Left ventricle myocardium inferior (tissue), 1 donor: ENCODE data around the gene MAP1A. TPM values are rescaled to one million over a fixed set of nuclear protein-coding genes. Genes with fewer than 3 reads are reported as not detected.

Experiments
- DNase-seq: peaks from one replicate; pipeline ENCODE4 v3.0.0-alpha.2; 2020
- H3K27ac ChIP-seq: fragments of 200-600 bp; replicated peaks from 2 replicates; pipeline ENCODE4 v1.8.0; 2021
- H3K27me3 ChIP-seq: fragments of 200-600 bp; 2 replicates; pipeline ENCODE4 v1.8.0; 2021; ENCODE audit warnings: low read depth
- H3K36me3 ChIP-seq: fragments of 200-600 bp; 2 replicates; pipeline ENCODE4 v1.8.0; 2021
- H3K4me1 ChIP-seq: fragments of 200-600 bp; 2 replicates; pipeline ENCODE4 v1.8.0; 2021
- H3K4me3 ChIP-seq: fragments of 200-600 bp; 2 replicates; pipeline ENCODE4 v1.8.0; 2021; ENCODE audit warnings: mild to moderate bottlenecking, moderate library complexity
- H3K9me3 ChIP-seq: fragments of 200-600 bp; replicated peaks from 2 replicates; pipeline ENCODE4 v1.8.0; 2021
- CTCF ChIP-seq: fragments of 200-600 bp; IDR thresholded peaks from 2 replicates; pipeline ENCODE4 v1.8.0; 2021; ENCODE audit warnings: antibody characterized with exemption, mild to moderate bottlenecking, borderline replicate concordance
- intact Hi-C: fragments of 100-400 bp; cut with micrococcal nuclease; formaldehyde crosslinking; loops from one replicate; pipeline ENCODE4 v1.11.0; 2022
- total RNA-seq: library from RNA; stranded (reverse); fragmentation: NEBNext Ultra II Directional; extraction: Animal tissue kit (Norgen Biotek cat#: 25700); gene quantifications from one replicate; pipeline ENCODE4 v1.2.1, GENCODE V29; 2021
- donor health status: DM: no; HTN: yes; CAD: no; lungs with severe emphysema.

MAP1A gene
- total RNA-seq, 1 donor from 2014 or later: 56.0 TPM

- Histone ChIP-seq H3K4me3 (no peak overlapping the region), H3K4me1 (peaks cover 39% of the 10 kb centered on the region), H3K27ac (peak overlapping the region; percentile 94), H3K9me3 (no peaks in the 10 kb centered on the region), H3K36me3 (no peaks in the 10 kb centered on the region), H3K27me3 (no peaks in the 10 kb centered on the region)
- intact Hi-C loops: no loop called here
- TF ChIP-seq CTCF: no peak
- no peak for DNase-seq
These were observed 9.0 kb upstream of the MAP1A start for GRCh38 chr15:43508421-43508820.

- intact Hi-C loops: no loop called here
- no peaks in the 10 kb centered on the region for H3K36me3 ChIP-seq
- no peak for TF ChIP-seq CTCF
- H3K4me3 ChIP-seq: peak overlapping the region; percentile 73
- no peak for DNase-seq
- no peaks in the 10 kb centered on the region for H3K9me3 ChIP-seq
- H3K4me1 ChIP-seq: peaks cover 46% of the 10 kb centered on the region
- H3K27me3 ChIP-seq: no peaks in the 10 kb centered on the region
- H3K27ac ChIP-seq: peak overlapping the region; percentile 94
These were observed 8.3 kb upstream of the MAP1A start for GRCh38 chr15:43508991-43509659.

- H3K4me1 ChIP-seq: peaks cover 52% of the 10 kb centered on the region
- intact Hi-C loops: no loop called here
- peak overlapping the region; percentile 73 for H3K4me3 ChIP-seq
- no peaks in the 10 kb centered on the region for H3K36me3 ChIP-seq
- no peak for DNase-seq
- no peaks in the 10 kb centered on the region for H3K9me3 ChIP-seq
- H3K27ac ChIP-seq: peak overlapping the region; percentile 94
- TF ChIP-seq CTCF: no peak
- H3K27me3 ChIP-seq: no peaks in the 10 kb centered on the region
These were observed 7.7 kb upstream of the MAP1A start for GRCh38 chr15:43509660-43510199.

- H3K36me3 ChIP-seq: no peaks in the 10 kb centered on the region
- DNase-seq: peak; percentile 99
- peak overlapping the region; percentile 94 for H3K27ac ChIP-seq
- peak; percentile 67 for TF ChIP-seq CTCF
- H3K4me1 ChIP-seq: peaks cover 58% of the 10 kb centered on the region
- H3K27me3 ChIP-seq: no peaks in the 10 kb centered on the region
- H3K4me3 ChIP-seq: peak overlapping the region; percentile 73
- no peaks in the 10 kb centered on the region for H3K9me3 ChIP-seq
- intact Hi-C loops: no loop called here
These were observed 7.0 kb upstream of the MAP1A start for GRCh38 chr15:43510200-43511011.

- no peaks in the 10 kb centered on the region for H3K27me3 ChIP-seq
- H3K36me3 ChIP-seq: no peaks in the 10 kb centered on the region
- no peaks in the 10 kb centered on the region for H3K9me3 ChIP-seq
- H3K27ac ChIP-seq: peak overlapping the region; percentile 94
- H3K4me3 ChIP-seq: peak overlapping the region; percentile 73
- no peak for DNase-seq
- intact Hi-C loops: no loop called here
- TF ChIP-seq CTCF: peak; percentile 28
- peaks cover 66% of the 10 kb centered on the region for H3K4me1 ChIP-seq
These were observed 6.2 kb upstream of the MAP1A start for GRCh38 chr15:43511012-43511885.
